ENCODE results near the gene SSRP1.

DNA sequence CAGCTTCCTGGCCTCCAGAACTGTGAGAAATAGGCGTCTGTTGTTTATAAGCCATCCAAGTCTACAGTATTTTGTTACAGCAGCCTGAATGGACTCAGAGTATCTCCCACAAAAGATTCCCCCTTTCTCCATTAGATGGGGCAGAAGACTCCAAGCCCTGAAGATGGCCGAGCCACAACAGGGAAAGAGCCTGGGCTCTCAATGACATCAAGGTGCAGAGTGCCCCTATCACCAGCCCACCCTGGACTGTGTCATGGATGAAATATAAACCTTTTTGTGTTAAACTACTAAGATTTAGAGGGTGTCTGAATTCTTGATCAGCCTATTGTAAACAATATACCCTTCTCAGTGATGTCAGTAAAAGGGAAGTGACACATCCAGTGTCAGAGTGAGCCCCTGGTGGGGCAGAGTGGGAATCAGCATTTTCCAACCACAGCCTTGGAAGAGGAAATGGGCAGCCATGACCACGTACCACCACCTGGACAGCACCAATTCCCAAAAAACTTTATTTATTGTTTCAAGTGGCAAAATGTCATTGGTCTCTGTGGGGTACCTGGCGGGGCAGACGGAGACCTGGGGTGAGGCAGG is 36.4 kb downstream of the SSRP1 start:
- no peak for TF ChIP-seq CTCF (IDR thresholded peaks at IDR 0.05; ENCODE audit: insufficient read depth, low read depth, low read length)
- no peak for TF ChIP-seq EZH2 (IDR thresholded peaks at IDR 0.05; ENCODE audit: insufficient read depth, low read length)
